Subcutaneous abdominal adipose tissue (tissue), 5 donors: Measurements from ENCODE around the gene PCBD1.

Experiments
- H3K27ac ChIP-seq: one replicate; pipeline ENCODE4 v1.7.0; 2013; ENCODE audit warnings: low read depth, mild to moderate bottlenecking, inconsistent platforms, low read length, moderate library complexity
- H3K27me3 ChIP-seq, 5 donors: one replicate each; pipeline ENCODE4 v1.7.0; 2013; ENCODE audit warnings: low read length in 5 of 5, inconsistent platforms in 1 of 5; ENCODE audit not compliant: control insufficient read depth in 5 of 5, insufficient read depth in 4 of 5
- H3K36me3 ChIP-seq, 5 donors: one replicate each; pipeline ENCODE4 v1.7.0; 2013; ENCODE audit warnings: low read length in 5 of 5; ENCODE audit not compliant: control insufficient read depth in 5 of 5, insufficient read depth in 5 of 5
- H3K4me1 ChIP-seq, 5 donors: one replicate each; pipeline ENCODE4 v1.7.0; 2013; ENCODE audit warnings: low read length in 5 of 5, mild to moderate bottlenecking in 3 of 5, moderate library complexity in 1 of 5; ENCODE audit not compliant: control insufficient read depth in 5 of 5, insufficient read depth in 5 of 5
- H3K4me3 ChIP-seq, 5 donors: one replicate each; pipeline ENCODE4 v1.7.0; 2013; ENCODE audit warnings: low read length in 5 of 5, low read depth in 1 of 5
- H3K9ac ChIP-seq, 5 donors: one replicate each; pipeline ENCODE4 v1.7.0; 2013; ENCODE audit warnings: low read length in 5 of 5, mild to moderate bottlenecking in 4 of 5, moderate library complexity in 3 of 5
- H3K9me3 ChIP-seq, 5 donors: one replicate each; pipeline ENCODE4 v1.7.0; 2013; ENCODE audit warnings: low read length in 5 of 5; ENCODE audit not compliant: control insufficient read depth in 5 of 5
- donor health status: healthy.
- donor health status: healthy.
- donor health status: healthy.
- donor health status: healthy.
- donor health status: healthy.

The PCBD1 gene

DNA sequence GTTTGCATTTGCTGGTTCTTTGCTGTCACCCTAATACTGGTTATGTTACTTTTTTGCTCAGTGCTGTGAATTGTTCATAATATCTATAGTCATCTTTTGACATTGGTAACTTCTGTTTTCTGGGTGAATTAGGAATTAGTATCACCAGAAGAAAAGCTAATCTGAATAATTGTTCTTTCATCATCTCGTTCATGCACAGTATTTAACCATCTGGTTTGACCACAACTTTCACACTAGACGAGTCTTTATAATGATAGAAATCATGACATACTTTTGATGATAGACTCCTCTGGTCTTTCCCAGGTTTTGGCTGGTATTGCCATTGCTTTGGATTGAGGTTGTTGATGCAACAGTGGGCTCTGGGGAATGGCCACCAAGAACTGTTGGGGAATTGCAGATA, 47.5 kb downstream of the PCBD1 start:
- H3K27me3 ChIP-seq: no peaks in the 10 kb centered on the region
- peaks cover 7 to 18% (median 10%) of the 10 kb centered on the region in 5 donors for H3K36me3 ChIP-seq
- no peak overlapping the region for H3K9ac ChIP-seq
- no peak overlapping the region for H3K4me3 ChIP-seq
- no peak overlapping the region for H3K27ac ChIP-seq
- H3K9me3 ChIP-seq: peaks cover 0 to 3% (median 0%) of the 10 kb centered on the region in 5 donors
- peaks cover 0 to 12% (median 6%) of the 10 kb centered on the region in 5 donors for H3K4me1 ChIP-seq

DNA sequence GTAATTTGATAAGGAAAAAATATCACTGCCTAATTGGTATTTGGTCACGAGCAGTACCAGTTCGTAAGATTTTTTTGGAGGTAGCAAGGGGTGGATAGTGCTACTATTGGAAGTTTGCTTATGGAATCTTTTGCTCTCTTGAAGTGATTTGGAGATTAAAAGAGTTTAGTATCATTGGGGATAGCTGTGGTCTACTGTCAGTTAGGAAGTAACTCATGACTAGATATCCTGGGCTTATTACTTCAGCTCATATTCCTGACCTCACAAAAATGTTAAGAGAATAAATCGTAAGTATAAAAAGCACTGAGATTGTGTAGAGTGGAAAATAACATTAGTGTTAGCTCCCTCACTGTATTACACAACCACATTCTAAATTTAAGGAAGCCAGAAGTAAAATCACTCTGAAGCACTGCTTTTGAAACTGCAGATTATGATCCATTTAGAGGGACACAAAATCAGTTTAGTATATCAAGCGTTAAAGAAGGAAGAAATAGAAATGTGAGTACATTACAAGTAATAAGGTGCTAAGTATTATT, 50.0 kb downstream of the PCBD1 start:
- no peak overlapping the region for H3K27ac ChIP-seq
- H3K27me3 ChIP-seq: no peaks in the 10 kb centered on the region
- H3K9ac ChIP-seq: no peak overlapping the region
- H3K4me3 ChIP-seq: no peak overlapping the region
- H3K4me1 ChIP-seq: peaks cover 0 to 26% (median 17%) of the 10 kb centered on the region in 5 donors
- H3K9me3 ChIP-seq: peaks cover 0 to 3% (median 0%) of the 10 kb centered on the region in 5 donors
- H3K36me3 ChIP-seq: peaks cover 0 to 6% (median 2%) of the 10 kb centered on the region in 5 donors

DNA sequence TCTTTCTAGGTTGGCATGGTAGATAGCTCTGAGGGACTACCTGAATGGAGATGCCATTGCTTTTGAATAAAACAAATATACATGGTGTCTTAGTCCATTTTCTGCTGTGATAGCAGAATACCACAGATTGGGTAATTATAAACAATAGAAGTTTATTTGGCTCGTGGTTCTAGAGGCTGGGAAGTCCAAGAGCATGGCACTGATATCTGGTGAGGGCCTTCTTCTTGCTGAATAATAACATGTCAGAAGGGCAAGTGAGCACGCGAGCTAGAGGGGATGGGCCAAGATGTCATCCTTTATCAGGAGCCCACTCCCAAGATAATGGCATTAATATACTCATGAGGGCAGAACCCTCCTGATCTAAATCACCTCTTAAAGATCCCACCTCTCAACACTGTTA, 50.7 kb downstream of the PCBD1 start:
- no peaks in the 10 kb centered on the region for H3K27me3 ChIP-seq
- H3K27ac ChIP-seq: no peak overlapping the region
- no peak overlapping the region for H3K9ac ChIP-seq
- peaks cover 2 to 26% (median 18%) of the 10 kb centered on the region in 5 donors for H3K4me1 ChIP-seq
- peaks cover 0 to 6% (median 2%) of the 10 kb centered on the region in 5 donors for H3K36me3 ChIP-seq
- H3K4me3 ChIP-seq: no peak overlapping the region
- H3K9me3 ChIP-seq: peaks cover 0 to 3% (median 0%) of the 10 kb centered on the region in 5 donors

- peaks cover 0 to 6% (median 1%) of the 10 kb centered on the region in 5 donors for H3K36me3 ChIP-seq
- H3K9ac ChIP-seq: no peak overlapping the region
- H3K27ac ChIP-seq: no peak overlapping the region
- peaks cover 2 to 28% (median 18%) of the 10 kb centered on the region in 5 donors for H3K4me1 ChIP-seq
- H3K27me3 ChIP-seq: no peaks in the 10 kb centered on the region
- H3K4me3 ChIP-seq: no peak overlapping the region
- peaks cover 0 to 3% (median 0%) of the 10 kb centered on the region in 5 donors for H3K9me3 ChIP-seq
These were observed 52.0 kb downstream of the PCBD1 start for GRCh38 chr10:70836319-70836718.

DNA sequence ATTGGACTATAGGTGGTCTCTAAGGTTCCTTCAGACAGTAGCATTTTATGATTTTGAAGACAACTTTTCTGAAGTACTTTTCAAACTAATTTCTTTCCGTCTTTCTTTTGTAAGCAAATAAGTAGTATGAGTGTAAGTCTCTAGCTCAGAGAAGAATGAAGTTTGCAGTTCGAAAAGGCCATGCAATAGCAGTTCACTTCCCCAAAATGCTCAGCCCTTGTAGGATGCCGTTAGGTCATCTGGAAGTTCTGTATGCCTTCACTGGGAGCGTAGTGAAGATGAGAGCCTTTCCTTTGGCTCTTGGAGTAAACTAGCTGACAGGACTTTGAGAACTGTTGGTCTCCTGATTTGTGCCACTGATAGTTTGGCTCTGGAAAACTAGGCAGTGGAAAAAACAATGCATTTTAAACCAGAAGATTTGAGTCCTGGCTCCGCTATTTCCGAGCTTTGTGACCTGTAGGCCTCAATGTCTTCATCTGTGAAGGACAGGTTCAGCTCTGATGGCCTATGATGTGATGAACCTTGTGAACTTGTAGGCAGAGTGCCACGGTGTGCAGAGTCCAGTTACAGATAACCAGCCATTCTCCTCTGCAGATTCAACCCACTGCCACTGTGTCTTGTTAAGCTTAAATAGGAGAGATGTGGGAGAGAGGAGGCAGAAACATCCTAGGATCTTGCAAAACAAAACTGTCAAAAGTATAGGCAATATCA, 53.8 kb downstream of the PCBD1 start:
- no peak overlapping the region for H3K4me3 ChIP-seq
- H3K27me3 ChIP-seq: no peaks in the 10 kb centered on the region
- H3K4me1 ChIP-seq: peaks cover 0 to 28% (median 18%) of the 10 kb centered on the region in 5 donors
- no peak overlapping the region for H3K9ac ChIP-seq
- peaks cover 0 to 3% (median 0%) of the 10 kb centered on the region in 5 donors for H3K9me3 ChIP-seq
- peaks cover 0 to 8% (median 3%) of the 10 kb centered on the region in 5 donors for H3K36me3 ChIP-seq
- no peak overlapping the region for H3K27ac ChIP-seq

GRCh38 chr10:70834021-70834420, 54.3 kb downstream of the PCBD1 start:
- Histone ChIP-seq H3K27me3 (no peaks in the 10 kb centered on the region), H3K4me3 (no peak overlapping the region), H3K9me3 (peaks cover 0 to 3% (median 0%) of the 10 kb centered on the region in 5 donors), H3K36me3 (peaks cover 0 to 12% (median 3%) of the 10 kb centered on the region in 5 donors), H3K4me1 (peaks cover 0 to 28% (median 18%) of the 10 kb centered on the region in 5 donors), H3K27ac (no peak overlapping the region), H3K9ac (no peak overlapping the region)

DNA sequence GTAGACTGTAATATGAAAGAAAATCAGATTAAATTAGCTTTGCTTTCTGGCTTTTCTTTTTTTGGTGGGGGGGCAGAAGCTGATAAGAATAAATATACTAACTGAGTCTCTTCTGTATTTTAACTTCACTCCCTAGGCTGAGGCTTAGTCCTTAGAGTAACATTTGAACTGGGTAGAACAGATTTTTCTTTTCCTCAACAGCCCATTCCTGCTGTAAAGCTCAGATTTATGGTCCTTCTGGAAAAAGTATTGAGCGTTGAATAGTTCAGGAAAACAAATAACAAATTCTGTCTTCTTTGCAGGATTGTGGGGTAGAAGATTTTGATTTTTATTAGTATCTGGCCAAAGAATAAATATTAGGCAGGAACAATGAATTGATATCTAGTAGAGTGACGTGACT, 54.8 kb downstream of the PCBD1 start:
- H3K36me3 ChIP-seq: peaks cover 0 to 14% (median 3%) of the 10 kb centered on the region in 5 donors
- H3K9ac ChIP-seq: no peak overlapping the region
- peaks cover 0 to 3% (median 0%) of the 10 kb centered on the region in 5 donors for H3K9me3 ChIP-seq
- H3K4me1 ChIP-seq: peaks cover 0 to 28% (median 18%) of the 10 kb centered on the region in 5 donors
- no peak overlapping the region for H3K4me3 ChIP-seq
- no peaks in the 10 kb centered on the region for H3K27me3 ChIP-seq
- H3K27ac ChIP-seq: no peak overlapping the region
